GM13977 (cell line): Measurements from ENCODE around the gene WDFY3.
"Not testable (repeated sequence)": the region's sequence is repeated elsewhere in the genome, so short reads cannot be mapped to it uniquely, and the experiment has no call there.

Experiments used
- DNase-seq: peaks from one replicate; pipeline ENCODE4 v3.0.0; 2012; ENCODE audit warnings: low spot score
- in situ Hi-C: fragments of 300-500 bp; cut with MboI; formaldehyde crosslinking; loops from one replicate; pipeline ENCODE4 v1.12.0; 2022; ENCODE audit warnings: low sequenced_read_pairs, low pct_unique_long_range_greater_than_20kb, mixed read lengths, inconsistent platforms; ENCODE audit not compliant: unreplicated experiment
- TF ChIP-seq, protein P1 (sequence below): IDR thresholded peaks from 2 replicates; pipeline ENCODE4 v1.5.1; 2012; ENCODE audit warnings: mild to moderate bottlenecking, control low read depth; ENCODE audit not compliant: insufficient read depth; ENCODE audit errors: extremely low read depth, missing control alignments

Gene WDFY3

DNA sequence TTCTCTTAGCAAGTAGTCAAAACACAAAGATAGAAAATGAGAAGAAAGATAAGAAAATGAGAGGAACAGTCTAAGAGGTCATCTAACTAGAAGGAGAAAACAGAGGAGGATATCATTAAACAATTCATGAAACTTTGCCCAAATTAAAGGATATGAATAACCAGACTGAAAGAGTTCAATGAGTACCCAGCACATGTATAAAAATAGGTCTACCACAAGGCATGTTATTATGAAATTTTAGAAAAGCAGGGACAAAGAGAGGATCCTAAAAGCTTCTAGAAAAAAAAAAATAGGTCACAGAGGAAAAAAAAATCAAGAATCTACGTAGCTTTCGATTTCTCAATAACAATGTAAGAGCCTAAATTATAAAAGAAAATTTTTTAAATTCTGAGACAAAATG is 118.5 kb downstream of the WDFY3 start:
- in situ Hi-C loops, result no loop called here
- no peak for DNase-seq
- TF ChIP-seq, protein P1, sequence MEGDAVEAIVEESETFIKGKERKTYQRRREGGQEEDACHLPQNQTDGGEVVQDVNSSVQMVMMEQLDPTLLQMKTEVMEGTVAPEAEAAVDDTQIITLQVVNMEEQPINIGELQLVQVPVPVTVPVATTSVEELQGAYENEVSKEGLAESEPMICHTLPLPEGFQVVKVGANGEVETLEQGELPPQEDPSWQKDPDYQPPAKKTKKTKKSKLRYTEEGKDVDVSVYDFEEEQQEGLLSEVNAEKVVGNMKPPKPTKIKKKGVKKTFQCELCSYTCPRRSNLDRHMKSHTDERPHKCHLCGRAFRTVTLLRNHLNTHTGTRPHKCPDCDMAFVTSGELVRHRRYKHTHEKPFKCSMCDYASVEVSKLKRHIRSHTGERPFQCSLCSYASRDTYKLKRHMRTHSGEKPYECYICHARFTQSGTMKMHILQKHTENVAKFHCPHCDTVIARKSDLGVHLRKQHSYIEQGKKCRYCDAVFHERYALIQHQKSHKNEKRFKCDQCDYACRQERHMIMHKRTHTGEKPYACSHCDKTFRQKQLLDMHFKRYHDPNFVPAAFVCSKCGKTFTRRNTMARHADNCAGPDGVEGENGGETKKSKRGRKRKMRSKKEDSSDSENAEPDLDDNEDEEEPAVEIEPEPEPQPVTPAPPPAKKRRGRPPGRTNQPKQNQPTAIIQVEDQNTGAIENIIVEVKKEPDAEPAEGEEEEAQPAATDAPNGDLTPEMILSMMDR, result no peak

GRCh38 chr4:84846985-84847384 is 119.5 kb downstream of the WDFY3 start:
- TF ChIP-seq, protein P1, result no peak
- in situ Hi-C loops, result no loop called here
- no peak for DNase-seq

GRCh38 chr4:84841435-84841834 is 125.1 kb downstream of the WDFY3 start:
- in situ Hi-C loops, result no loop called here
- TF ChIP-seq, protein P1, result no peak
- no peak for DNase-seq

GRCh38 chr4:84837751-84838150 is 128.7 kb downstream of the WDFY3 start:
- no peak for DNase-seq
- in situ Hi-C loops, result no loop called here
- TF ChIP-seq, protein P1, result no peak

GRCh38 chr4:84829633-84830032 is 136.9 kb downstream of the WDFY3 start:
- DNase-seq, in situ Hi-C loops: not testable (repeated sequence)

DNA sequence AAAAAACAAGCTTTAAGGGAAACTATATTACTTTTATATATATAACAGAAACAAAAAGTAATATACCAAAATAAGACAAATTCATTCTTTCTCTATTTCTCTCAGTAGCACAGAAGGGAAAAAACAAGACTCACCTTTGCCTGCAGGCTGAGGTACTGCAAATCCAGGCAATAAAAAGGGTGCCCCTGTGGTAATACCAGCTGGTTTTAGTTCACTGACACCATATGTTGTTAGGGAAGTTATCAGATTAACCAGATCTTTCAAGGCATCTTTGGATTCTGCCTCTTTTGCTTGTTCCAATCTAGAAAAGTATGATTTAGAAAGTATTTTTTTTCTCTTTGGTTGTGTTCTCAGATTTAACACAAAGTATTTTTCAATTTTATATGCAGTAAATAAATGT is 139.8 kb downstream of the WDFY3 start:
- TF ChIP-seq, protein P1, result no peak
- in situ Hi-C loops, result no loop called here
- no peak for DNase-seq

GRCh38 chr4:84825701-84826341 is 140.7 kb downstream of the WDFY3 start:
- in situ Hi-C loops, result no loop called here
- TF ChIP-seq, protein P1, result no peak
- DNase-seq, result no peak
